Ectodermal cell (in vitro differentiated cells): ENCODE measurements around the gene UPK1A.
A peak's percentile ranks its signal among the peaks of the same experiment; 100 is the strongest.
"Not testable (repeated sequence)": the region's sequence is repeated elsewhere in the genome, so short reads cannot be mapped to it uniquely, and the experiment has no call there.

Source experiments
- H3K27ac ChIP-seq: 2 replicates; pipeline ENCODE4 v1.7.0; 2013; ENCODE audit warnings: mild to moderate bottlenecking, low read depth, low read length; ENCODE audit not compliant: insufficient read depth, poor library complexity, severe bottlenecking
- H3K27me3 ChIP-seq: 2 replicates; pipeline ENCODE4 v1.7.0; 2013; ENCODE audit warnings: mild to moderate bottlenecking, low read length; ENCODE audit not compliant: insufficient read depth, control insufficient read depth, poor library complexity, severe bottlenecking
- H3K36me3 ChIP-seq: one replicate; pipeline ENCODE4 v1.7.0; 2013; ENCODE audit warnings: low read length; ENCODE audit not compliant: control insufficient read depth, insufficient read depth
- H3K4me1 ChIP-seq: one replicate; pipeline ENCODE4 v1.7.0; 2013; ENCODE audit warnings: low read length; ENCODE audit not compliant: control insufficient read depth, insufficient read depth
- H3K4me3 ChIP-seq: 2 replicates; pipeline ENCODE4 v1.7.0; 2013; ENCODE audit warnings: low read depth, low read length, control low read depth; ENCODE audit not compliant: insufficient read depth
- H3K9me3 ChIP-seq: 2 replicates; pipeline ENCODE4 v1.7.0; 2013; ENCODE audit warnings: mild to moderate bottlenecking, low read length, moderate library complexity; ENCODE audit not compliant: control insufficient read depth
- WGBS, 2 experiments: methylation state at CpG; one replicate each; pipeline ENCODE4 v1.1.7; 2013; ENCODE audit warnings: missing lambda C conversion rate in 2 of 2; 5-methylcytosine and 5-hydroxymethylcytosine counted together

UPK1A gene

GRCh38 chr19:35644206-35644986 lies 21.9 kb upstream of the UPK1A start:
- peaks cover 5% of the 10 kb centered on the region for H3K27me3 ChIP-seq
- peak overlapping the region; percentile 79 for H3K27ac ChIP-seq
- peak overlapping the region; percentile 48 for H3K4me3 ChIP-seq
- no peaks in the 10 kb centered on the region for H3K36me3 ChIP-seq
- peaks cover 27% of the 10 kb centered on the region for H3K4me1 ChIP-seq
- WGBS, 2 experiments: 1% methylated on average over 60 of the region's 60 CpGs
- H3K9me3 ChIP-seq: no peaks in the 10 kb centered on the region

GRCh38 chr19:35644987-35645679 lies 21.2 kb upstream of the UPK1A start:
- H3K27me3 ChIP-seq: peaks cover 5% of the 10 kb centered on the region
- peak overlapping the region; percentile 28 for H3K27ac ChIP-seq
- no peaks in the 10 kb centered on the region for H3K9me3 ChIP-seq
- no peaks in the 10 kb centered on the region for H3K36me3 ChIP-seq
- WGBS, 2 experiments: 15 to 16% methylated on average over 20 of the region's 20 CpGs
- peak overlapping the region; percentile 48 for H3K4me3 ChIP-seq
- H3K4me1 ChIP-seq: peaks cover 21% of the 10 kb centered on the region

- WGBS, 2 experiments: 86 to 88% methylated on average over 7 of the region's 7 CpGs
- Histone ChIP-seq H3K27ac (no peak overlapping the region), H3K27me3 (peaks cover 5% of the 10 kb centered on the region), H3K36me3 (no peaks in the 10 kb centered on the region), H3K4me3 (no peak overlapping the region), H3K9me3 (no peaks in the 10 kb centered on the region), H3K4me1 (peaks cover 21% of the 10 kb centered on the region)
Measured at GRCh38 chr19:35645680-35646511, 20.4 kb upstream of the UPK1A start.

- Histone ChIP-seq H3K27me3 (peaks cover 5% of the 10 kb centered on the region), H3K9me3 (no peaks in the 10 kb centered on the region), H3K27ac (no peak within 1 kb of the TSS), H3K4me3 (peak within 1 kb of the TSS; percentile 90), H3K36me3 (peaks cover 4% of the 10 kb centered on the region), H3K4me1 (peaks cover 6% of the 10 kb centered on the region)
- WGBS, 2 experiments: 1% methylated on average over 46 of the region's 46 CpGs
Measured at GRCh38 chr19:35648017-35648961, 18.0 kb upstream of the UPK1A start, which contains the start of gene COX6B1. COX6B1 (plus strand) TSS chr19:35648323; CDS start chr19:35651244, 2,921 bp downstream.

- Histone ChIP-seq H3K27me3 (peaks cover 5% of the 10 kb centered on the region), H3K36me3 (peaks cover 13% of the 10 kb centered on the region), H3K27ac (no peak overlapping the region), H3K4me3 (no peak overlapping the region), H3K4me1 (peaks cover under 1% of the 10 kb centered on the region), H3K9me3 (no peaks in the 10 kb centered on the region)
- 93 to 94% methylated on average over 9 of the region's 9 CpGs for WGBS, 2 experiments
Measured at GRCh38 chr19:35650581-35650980, 15.7 kb upstream of the UPK1A start.

GRCh38 chr19:35654828-35655227 lies 11.5 kb upstream of the UPK1A start:
- H3K4me1 ChIP-seq, H3K27ac ChIP-seq, H3K4me3 ChIP-seq, H3K9me3 ChIP-seq, H3K27me3 ChIP-seq: not testable (repeated sequence)
- WGBS, 2 experiments: 93 to 96% methylated on average over 6 of the region's 6 CpGs
- H3K36me3 ChIP-seq: peaks cover 34% of the 10 kb centered on the region

GRCh38 chr19:35655600-35655999 lies 10.7 kb upstream of the UPK1A start:
- Histone ChIP-seq H3K9me3 (no peaks in the 10 kb centered on the region), H3K27me3 (no peaks in the 10 kb centered on the region), H3K27ac (no peak overlapping the region), H3K4me1 (no peaks in the 10 kb centered on the region), H3K4me3 (no peak overlapping the region), H3K36me3 (peaks cover 34% of the 10 kb centered on the region)
- WGBS, 2 experiments: 92 to 95% methylated on average over 4 of the region's 4 CpGs

GRCh38 chr19:35656700-35657099 lies 9.6 kb upstream of the UPK1A start:
- Histone ChIP-seq H3K9me3 (no peaks in the 10 kb centered on the region), H3K4me1 (no peaks in the 10 kb centered on the region), H3K27ac (no peak overlapping the region), H3K27me3 (no peaks in the 10 kb centered on the region), H3K4me3 (no peak overlapping the region), H3K36me3 (peaks cover 32% of the 10 kb centered on the region)
- WGBS, 2 experiments: 96% methylated on average over 6 of the region's 6 CpGs

- Histone ChIP-seq H3K4me3 (no peak overlapping the region), H3K4me1 (no peaks in the 10 kb centered on the region), H3K36me3 (peaks cover 30% of the 10 kb centered on the region), H3K27ac (no peak overlapping the region), H3K9me3 (no peaks in the 10 kb centered on the region), H3K27me3 (no peaks in the 10 kb centered on the region)
- 92 to 94% methylated on average over 15 of the region's 15 CpGs for WGBS, 2 experiments
Measured at GRCh38 chr19:35657904-35658700, 8.2 kb upstream of the UPK1A start.
